AG09309 (cell line): ENCODE measurements around the gene ABCF2.

Experiments
- DNase-seq: peaks from one replicate; pipeline ENCODE4 v3.0.0-alpha.2; 2010; ENCODE audit warnings: low read depth
- H3K4me3 ChIP-seq: 2 replicates; pipeline ENCODE4 v1.5.1; 2011; ENCODE audit warnings: mild to moderate bottlenecking, low read depth, low read length, moderate library complexity; ENCODE audit not compliant: control insufficient read depth
- TF ChIP-seq, protein P1 (sequence below): IDR thresholded peaks from 2 replicates; pipeline ENCODE4 v1.5.1; 2011; ENCODE audit warnings: mild to moderate bottlenecking, low read depth, low read length, inconsistent platforms; ENCODE audit not compliant: insufficient read depth, control insufficient read depth; ENCODE audit errors: missing control alignments

Gene ABCF2

DNA sequence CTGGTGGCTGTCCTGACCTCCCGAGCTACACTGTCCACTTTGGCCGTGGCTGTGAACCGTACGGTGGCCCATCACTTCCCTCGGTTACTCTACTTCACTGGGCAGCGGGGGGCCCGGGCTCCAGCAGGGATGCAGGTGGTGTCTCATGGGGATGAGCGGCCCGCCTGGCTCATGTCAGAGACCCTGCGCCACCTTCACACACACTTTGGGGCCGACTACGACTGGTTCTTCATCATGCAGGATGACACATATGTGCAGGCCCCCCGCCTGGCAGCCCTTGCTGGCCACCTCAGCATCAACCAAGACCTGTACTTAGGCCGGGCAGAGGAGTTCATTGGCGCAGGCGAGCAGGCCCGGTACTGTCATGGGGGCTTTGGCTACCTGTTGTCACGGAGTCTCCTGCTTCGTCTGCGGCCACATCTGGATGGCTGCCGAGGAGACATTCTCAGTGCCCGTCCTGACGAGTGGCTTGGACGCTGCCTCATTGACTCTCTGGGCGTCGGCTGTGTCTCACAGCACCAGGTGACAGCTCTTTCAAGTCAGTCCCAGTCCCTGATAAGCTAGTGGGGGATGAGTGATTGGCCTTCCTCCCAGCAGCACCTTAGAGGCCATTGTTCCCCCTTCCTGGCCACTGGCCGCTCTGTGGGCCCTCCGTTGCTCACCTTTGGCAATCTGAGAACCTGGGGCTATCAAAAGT is 8.2 kb upstream of the ABCF2 start:
- H3K4me3 ChIP-seq, result no peak overlapping the region
- DNase-seq, result no peak
- TF ChIP-seq, protein P1, sequence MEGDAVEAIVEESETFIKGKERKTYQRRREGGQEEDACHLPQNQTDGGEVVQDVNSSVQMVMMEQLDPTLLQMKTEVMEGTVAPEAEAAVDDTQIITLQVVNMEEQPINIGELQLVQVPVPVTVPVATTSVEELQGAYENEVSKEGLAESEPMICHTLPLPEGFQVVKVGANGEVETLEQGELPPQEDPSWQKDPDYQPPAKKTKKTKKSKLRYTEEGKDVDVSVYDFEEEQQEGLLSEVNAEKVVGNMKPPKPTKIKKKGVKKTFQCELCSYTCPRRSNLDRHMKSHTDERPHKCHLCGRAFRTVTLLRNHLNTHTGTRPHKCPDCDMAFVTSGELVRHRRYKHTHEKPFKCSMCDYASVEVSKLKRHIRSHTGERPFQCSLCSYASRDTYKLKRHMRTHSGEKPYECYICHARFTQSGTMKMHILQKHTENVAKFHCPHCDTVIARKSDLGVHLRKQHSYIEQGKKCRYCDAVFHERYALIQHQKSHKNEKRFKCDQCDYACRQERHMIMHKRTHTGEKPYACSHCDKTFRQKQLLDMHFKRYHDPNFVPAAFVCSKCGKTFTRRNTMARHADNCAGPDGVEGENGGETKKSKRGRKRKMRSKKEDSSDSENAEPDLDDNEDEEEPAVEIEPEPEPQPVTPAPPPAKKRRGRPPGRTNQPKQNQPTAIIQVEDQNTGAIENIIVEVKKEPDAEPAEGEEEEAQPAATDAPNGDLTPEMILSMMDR, result no peak

GRCh38 chr7:151233804-151234203 is 6.8 kb upstream of the ABCF2 start:
- DNase-seq, result no peak
- H3K4me3 ChIP-seq, result peak overlapping the region; percentile 97
- TF ChIP-seq, protein P1, result no peak

DNA sequence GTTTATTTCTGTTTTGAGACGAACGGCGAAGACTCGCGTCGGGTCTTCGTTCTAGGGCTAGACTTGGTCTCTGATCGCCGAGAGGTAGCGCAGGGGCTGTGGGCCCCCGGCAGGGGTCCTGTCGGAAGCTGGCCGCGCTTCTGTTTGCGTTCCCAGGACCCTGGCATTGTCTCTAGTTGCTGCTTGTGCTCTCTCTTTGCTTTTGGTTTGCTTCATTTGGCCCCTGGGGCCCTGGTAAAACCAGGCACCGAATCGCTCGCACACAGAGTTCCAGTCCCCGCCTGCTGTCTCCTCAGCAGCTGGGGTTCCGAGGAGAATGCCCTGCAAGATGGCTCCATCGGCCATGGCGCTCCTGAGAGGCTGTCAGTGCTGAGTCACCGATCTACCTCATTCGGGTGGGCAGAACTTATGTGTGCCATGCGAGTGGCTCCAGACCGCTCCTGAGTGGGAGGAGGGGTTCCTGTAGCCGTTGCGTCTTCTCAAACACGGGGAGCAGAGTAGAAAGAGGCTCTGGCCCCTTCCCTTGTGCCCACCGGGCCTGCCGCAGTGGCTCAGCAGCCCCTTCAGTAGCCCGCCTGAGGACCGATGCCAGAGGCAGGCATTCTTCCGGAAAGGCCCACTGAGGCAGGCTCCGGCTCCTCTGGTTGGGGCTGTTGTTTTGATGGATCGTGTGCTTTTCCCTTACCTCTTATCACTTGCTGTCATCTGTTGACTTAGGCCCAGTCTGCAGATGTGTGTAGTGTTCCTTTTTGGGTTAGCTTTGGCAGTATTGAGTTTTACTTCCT is 6.1 kb upstream of the ABCF2 start:
- no peak for DNase-seq
- TF ChIP-seq, protein P1, result no peak

DNA sequence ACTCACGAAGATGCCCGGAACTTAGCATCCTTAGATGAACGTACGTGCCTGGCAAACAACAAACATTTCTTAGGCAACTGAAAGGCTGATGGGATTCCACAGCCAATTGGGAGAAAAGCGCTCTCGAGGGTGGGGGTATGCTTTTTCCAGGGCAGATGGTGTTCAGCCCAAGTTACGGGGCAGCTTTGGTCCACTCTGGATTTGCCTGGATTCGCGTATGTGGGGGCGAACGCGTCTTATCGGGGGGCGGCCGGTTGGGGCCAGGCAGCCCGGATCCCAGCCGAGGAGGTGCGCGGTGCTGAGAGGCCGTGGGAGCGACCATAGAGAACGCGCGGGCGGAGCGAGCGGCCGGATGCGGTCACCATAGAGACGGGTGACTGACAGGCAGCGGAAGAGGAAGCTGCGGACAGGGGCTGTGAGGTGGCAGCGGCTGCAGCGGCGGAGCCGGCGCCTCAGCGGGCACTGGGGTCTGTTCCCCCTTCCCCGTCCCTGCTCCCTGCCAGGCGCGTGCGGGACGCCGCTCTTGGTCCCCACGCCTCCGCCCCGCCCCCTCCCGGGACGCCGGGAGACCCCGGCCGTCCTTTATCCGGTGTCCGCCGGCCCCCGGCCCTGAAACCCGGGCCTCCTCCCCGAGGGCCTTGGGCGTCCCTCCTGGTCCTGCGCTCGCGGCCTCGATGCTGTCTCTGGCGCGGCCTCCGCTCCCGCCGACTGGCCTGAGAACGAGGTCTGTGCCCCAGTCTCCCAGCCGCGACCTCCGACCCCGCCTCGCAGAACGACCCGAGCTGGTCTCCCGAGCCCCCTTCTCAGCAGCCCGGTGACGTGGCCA is 5.3 kb upstream of the ABCF2 start, which contains the start of gene CHPF2:
Gene CHPF2 (plus strand): TSS at position 393 of the 826 bp plus-strand sequence. CDS start 1,529 bp downstream, outside the sequence.
- no peak for DNase-seq
- peak within 1 kb of the TSS; percentile 97 for H3K4me3 ChIP-seq
- TF ChIP-seq, protein P1, result no peak

More for the DNA sequence above, 6.1 kb upstream of the ABCF2 start:
- H3K4me3 ChIP-seq, result peak overlapping the region; percentile 97

DNA sequence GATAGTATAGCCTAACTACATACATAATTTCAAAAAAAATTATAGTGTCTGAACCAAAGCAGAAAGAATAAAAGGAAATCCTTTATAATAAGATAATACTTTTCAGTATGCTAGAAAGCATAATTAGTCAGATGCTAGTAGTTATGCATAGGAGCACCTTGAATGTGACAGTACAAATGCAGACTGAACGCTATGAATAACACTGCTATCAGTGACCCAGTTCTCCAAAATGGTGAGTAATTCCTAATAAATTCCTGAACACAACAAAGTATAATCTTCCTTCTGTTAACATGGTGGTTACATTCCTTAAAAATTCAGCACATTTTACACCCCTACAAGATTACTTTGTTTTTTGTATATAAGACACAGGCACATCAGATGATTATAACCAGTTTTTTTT is 4.1 kb upstream of the ABCF2 start:
- DNase-seq, result no peak
- no peak overlapping the region for H3K4me3 ChIP-seq
- TF ChIP-seq, protein P1, result no peak

DNA sequence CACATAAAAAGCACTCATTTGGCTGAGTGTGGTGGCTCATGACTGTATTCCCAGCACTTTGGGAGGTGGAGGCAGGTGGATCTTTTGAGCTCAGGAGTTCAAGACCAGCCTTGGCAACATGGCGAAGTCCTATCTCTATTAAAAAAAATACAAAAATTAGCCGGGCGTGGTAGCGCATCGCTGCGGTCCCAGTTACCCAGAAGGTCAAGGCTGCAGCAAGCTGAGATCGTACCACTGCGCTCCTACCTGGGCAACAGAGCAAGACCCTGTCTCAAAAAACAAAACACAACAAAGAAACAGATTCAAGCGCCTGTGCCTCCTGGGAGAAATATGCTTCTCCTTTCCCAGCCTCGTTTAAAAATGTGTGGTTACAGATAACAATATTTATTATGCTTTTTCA is 2.2 kb upstream of the ABCF2 start:
- TF ChIP-seq, protein P1, result no peak
- H3K4me3 ChIP-seq, result no peak overlapping the region
- no peak for DNase-seq
